ENCODE measurements around the gene ZDHHC19.

DNA sequence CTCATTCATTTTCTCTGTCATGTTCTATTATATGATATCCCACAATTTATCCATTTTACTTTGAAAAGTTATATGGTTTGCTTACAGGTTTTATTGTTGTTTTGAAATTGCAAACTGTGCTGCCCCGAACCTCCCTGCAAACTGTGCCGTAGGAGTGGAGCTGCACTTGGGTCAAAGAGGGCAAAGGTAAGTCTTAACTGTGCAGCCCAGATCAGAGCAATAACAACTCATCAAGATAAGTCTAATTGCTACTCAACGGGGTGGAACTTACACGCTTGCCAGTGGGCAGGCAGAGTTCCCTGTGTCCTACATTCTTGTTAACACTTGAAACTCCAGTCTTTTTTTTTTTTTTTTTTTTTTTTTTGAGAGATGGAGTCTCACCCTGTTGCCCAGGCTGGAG, 33.2 kb downstream of the ZDHHC19 start:
- no peak for TF ChIP-seq POLR2A (IDR thresholded peaks at IDR 0.05)
- no peak for TF ChIP-seq POLR2AphosphoS5 (IDR thresholded peaks at IDR 0.05)

Measured in stomach (tissue), 4 donors.